Adipose tissue (tissue), 3 donors: ENCODE results near the gene SPTBN4. TPM values are rescaled to one million over a fixed set of nuclear protein-coding genes. Genes with fewer than 3 reads are reported as not detected.
"Not testable (repeated sequence)": the region's sequence is repeated elsewhere in the genome, so short reads cannot be mapped to it uniquely, and the experiment has no call there.

ENCODE experiments used
- H3K27ac ChIP-seq: one replicate; pipeline ENCODE4 v1.5.1; 2013; ENCODE audit warnings: low read depth, low read length
- WGBS, 3 donors: extraction: QIAGEN DNeasy Blood & Tissue Kit; methylation state at CpG; one replicate each; pipeline ENCODE4 v1.1.7; 2013; 5-methylcytosine and 5-hydroxymethylcytosine counted together
- polyA plus RNA-seq, 3 donors: library from polyadenylated mRNA; stranded (reverse); fragments of 200-250 nt; gene quantifications; one replicate each; pipeline ENCODE4 v1.2.3, GENCODE V29; 2013
- donor health status: healthy with polysubstance abuse.
- donor health status: Bipolar disorder and iron deficiency.
- donor health status: healthy.

SPTBN4 gene
- polyA plus RNA-seq, 3 donors: 1.3 to 4.1 (median 2.2) TPM

- WGBS, 3 donors: 12 to 18% (median 16%) methylated on average over 78 to 91 of the region's 91 CpGs
- no peak overlapping the region for H3K27ac ChIP-seq
Measured at GRCh38 chr19:40519352-40520322, 52.8 kb downstream of the SPTBN4 start.

GRCh38 chr19:40521276-40521675 lies 54.5 kb downstream of the SPTBN4 start:
- 72 to 85% (median 80%) methylated on average over 8 of the region's 8 CpGs for WGBS, 3 donors
- no peak overlapping the region for H3K27ac ChIP-seq

GRCh38 chr19:40521900-40522299 lies 55.1 kb downstream of the SPTBN4 start:
- not testable (repeated sequence) for H3K27ac ChIP-seq
- 80 to 88% (median 84%) methylated on average over 6 of the region's 6 CpGs for WGBS, 3 donors

GRCh38 chr19:40523322-40524047 lies 56.7 kb downstream of the SPTBN4 start:
- WGBS, 3 donors: 39 to 49% (median 45%) methylated on average over 17 of the region's 17 CpGs
- no peak overlapping the region for H3K27ac ChIP-seq

- WGBS, 3 donors: 76 to 84% (median 77%) methylated on average over 5 of the region's 5 CpGs
- no peak overlapping the region for H3K27ac ChIP-seq
Measured at GRCh38 chr19:40524133-40524549, 57.3 kb downstream of the SPTBN4 start.

- WGBS, 3 donors: 92 to 97% (median 94%) methylated on average over 3 of the region's 3 CpGs
- H3K27ac ChIP-seq: no peak overlapping the region
Measured at GRCh38 chr19:40524655-40525054, 57.9 kb downstream of the SPTBN4 start.

GRCh38 chr19:40525234-40526051 lies 58.6 kb downstream of the SPTBN4 start:
- 42 to 52% (median 45%) methylated on average over 12 of the region's 12 CpGs for WGBS, 3 donors
- H3K27ac ChIP-seq: no peak overlapping the region

- H3K27ac ChIP-seq: no peak overlapping the region
- 73 to 93% (median 83%) methylated on average over 6 of the region's 6 CpGs for WGBS, 3 donors
Measured at GRCh38 chr19:40528078-40528477, 61.3 kb downstream of the SPTBN4 start.

DNA sequence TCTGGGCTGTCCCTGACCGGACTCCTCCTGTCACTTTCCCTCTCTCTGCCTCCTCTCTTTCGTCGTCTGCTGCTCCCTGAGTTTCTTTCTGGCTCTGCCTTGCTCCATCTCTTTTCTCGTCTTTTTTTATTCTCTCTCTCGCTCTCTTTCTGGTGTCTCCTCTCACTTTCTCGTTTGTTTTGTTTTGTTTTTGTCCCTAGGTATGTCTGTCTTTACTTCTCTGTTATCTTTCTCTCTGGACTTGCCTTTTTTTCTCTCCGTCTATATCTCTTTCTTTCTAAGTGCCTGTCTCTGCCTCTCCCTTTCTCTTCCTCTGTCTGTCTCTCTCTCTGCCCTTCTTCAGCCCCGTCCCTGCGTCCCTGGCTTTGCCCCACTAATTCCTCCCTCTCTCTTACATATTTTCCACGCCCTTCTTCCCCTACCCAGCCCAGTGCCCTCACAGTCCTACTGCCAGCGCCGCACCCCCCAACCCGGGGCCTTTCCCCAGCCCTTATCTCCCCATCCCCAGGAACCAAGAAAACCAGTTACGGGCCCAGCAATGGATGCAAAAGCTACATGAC lies 61.8 kb downstream of the SPTBN4 start:
- no peak overlapping the region for H3K27ac ChIP-seq
- 64 to 70% (median 65%) methylated on average over 14 of the region's 14 CpGs for WGBS, 3 donors

GRCh38 chr19:40529093-40529954 lies 62.5 kb downstream of the SPTBN4 start:
- no peak overlapping the region for H3K27ac ChIP-seq
- WGBS, 3 donors: 2 to 4% (median 3%) methylated on average over 50 to 54 of the region's 54 CpGs

DNA sequence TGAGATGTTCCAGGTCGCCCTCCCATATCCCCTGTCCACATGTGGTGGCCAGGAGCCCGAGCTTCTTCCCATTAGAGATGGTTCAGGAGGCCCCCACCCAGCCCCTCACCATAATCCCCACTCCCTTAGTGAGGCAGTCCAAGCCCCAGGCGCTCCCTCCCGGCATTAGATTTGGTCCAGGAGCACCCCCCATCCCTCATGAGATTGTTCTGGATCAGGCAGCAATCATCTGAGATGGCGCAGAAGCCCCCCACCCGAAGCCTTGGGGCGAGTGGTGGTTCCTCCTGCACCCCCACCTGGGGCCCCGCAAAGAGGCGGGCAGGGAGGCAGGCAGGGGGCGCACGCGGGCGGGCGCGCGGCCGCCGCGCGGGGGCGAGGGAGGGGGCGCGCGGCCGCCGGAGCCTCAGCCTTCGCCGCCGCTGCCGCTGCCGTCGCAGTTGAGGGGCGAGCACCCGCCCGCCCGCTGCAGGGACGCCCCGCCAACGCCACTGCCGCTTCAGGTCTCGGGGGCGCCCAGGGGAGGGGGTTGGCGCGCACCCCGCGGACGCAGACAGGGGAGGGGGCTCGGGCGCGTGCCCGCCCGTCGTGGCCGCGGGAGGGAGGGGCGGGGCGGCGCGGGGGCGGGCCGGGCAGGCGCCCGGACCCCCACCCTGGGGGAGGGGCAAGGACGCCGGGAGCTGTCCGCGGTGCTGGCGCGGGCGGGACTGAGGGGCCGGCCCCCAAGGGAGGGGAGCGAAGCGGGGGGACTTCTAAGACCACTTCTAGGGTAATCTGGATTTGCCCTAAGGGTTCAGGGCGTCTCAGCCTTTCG lies 63.5 kb downstream of the SPTBN4 start:
- no peak overlapping the region for H3K27ac ChIP-seq
- 3 to 6% (median 4%) methylated on average over 32 to 71 of the region's 75 CpGs for WGBS, 3 donors

GRCh38 chr19:40533508-40533907 lies 66.7 kb downstream of the SPTBN4 start:
- 72 to 87% (median 84%) methylated on average over 2 of the region's 2 CpGs for whole genome bisulfite sequencing, 3 donors
- H3K27ac ChIP-seq: no peak overlapping the region

DNA sequence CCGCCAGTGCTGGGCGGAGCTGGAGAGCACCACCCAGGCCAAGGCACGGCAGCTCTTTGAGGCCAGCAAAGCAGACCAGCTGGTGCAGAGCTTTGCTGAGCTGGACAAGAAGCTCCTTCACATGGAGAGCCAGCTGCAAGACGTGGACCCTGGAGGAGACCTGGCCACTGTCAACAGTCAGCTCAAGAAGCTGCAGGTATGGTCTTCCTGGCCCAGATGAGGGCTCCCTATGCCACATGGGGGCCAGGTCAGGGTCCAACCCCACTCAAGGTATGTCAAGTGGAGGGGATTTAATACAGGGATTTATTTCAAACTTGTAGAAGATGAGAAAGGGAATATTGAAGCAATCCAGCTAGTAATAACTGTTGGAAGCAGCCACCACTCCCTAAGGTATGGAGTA lies 67.3 kb downstream of the SPTBN4 start:
- H3K27ac ChIP-seq: no peak overlapping the region
- 80 to 89% (median 85%) methylated on average over 4 of the region's 4 CpGs for WGBS, 3 donors

DNA sequence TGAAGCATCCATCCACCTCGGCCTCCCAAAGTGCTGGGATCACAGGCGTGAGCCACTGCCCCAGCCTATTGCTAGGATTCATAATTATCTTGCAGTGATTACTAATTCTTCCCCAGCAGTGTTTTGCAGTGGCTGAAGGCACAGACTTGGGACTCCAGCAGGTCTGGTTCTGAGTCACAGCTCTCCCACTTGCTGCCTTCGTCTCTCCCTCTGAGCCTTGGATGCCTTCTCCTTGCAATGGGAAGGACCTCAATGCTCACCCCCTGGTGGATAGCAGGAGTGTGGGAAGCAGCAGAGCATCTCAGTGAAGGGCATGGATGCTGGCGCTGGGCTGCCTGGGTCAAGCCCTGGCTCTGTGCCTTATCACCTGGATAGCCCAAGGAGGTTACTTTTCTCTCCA lies 72.3 kb downstream of the SPTBN4 start:
- 67 to 73% (median 71%) methylated on average over 4 of the region's 4 CpGs for WGBS, 3 donors
- no peak overlapping the region for H3K27ac ChIP-seq

DNA sequence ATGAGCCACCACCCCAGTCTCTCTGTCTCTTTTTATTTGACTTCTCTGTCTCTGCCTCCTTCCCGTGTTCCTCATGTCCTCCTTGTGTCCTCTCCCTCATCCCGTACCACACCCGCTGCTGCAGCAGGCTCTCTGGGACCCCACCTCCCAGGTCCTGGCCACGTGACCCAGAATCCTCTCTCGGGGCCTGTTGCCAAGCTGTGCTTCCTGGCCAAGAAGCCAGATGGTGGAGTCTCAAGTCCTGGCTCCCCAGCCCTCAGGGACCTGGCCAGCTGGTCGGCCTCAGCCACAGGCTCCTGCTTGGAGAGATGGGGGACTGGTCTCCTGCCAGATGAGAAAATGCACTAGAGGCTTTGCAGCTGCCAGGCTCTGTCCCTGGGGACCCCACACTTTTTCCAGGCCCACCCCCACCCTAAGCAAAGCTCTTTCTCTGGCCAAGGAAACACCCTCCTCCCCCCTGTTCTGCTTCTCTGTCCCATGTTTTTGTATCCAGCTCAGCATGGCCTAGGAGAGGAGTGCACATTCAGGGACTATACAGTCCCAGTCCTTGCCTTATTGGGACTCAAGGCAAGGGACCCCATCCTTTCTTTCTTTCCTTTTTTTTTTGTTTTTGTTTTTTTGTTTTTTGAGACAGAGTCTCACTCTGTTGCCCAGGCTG lies 75.5 kb downstream of the SPTBN4 start:
- 31 to 34% (median 31%) methylated on average over 6 of the region's 6 CpGs for whole genome bisulfite sequencing, 3 donors
- no peak overlapping the region for H3K27ac ChIP-seq

DNA sequence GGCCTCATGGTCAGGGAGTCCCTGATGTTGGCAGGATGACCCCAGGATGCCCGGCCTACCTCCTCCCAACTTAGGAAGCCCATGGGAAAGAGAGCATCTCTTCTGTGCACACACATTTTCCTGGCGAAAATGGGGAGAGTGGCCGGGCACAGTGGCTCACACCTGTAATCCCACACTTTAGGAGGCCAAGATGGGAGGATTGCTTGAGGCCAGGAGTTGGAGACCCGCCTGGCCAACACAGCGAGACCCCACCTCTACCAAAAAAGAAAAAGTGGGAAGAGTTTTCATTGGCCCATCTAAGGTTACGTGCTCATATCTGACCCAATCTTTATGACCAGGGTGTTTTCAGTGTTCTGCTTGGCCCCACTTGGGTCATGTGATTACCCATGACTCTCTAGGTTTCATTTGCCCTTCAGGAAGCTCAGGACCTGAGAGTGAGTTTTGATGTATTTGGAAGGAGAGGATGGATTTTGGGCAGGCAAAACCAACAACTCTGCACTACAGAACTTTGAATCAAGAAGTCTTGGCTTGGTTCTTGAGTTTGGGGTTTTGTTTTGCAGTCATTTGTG lies 76.3 kb downstream of the SPTBN4 start:
- 92 to 97% (median 93%) methylated on average over 6 of the region's 6 CpGs for WGBS, 3 donors

More for the DNA sequence above, 76.3 kb downstream of the SPTBN4 start:
- H3K27ac ChIP-seq: no peak overlapping the region
